Astrocyte of the hippocampus (primary cell): Measurements from ENCODE around the gene TBL1X.
A peak's percentile ranks its signal among the peaks of the same experiment; 100 is the strongest.
"Not testable (repeated sequence)": the region's sequence is repeated elsewhere in the genome, so short reads cannot be mapped to it uniquely, and the experiment has no call there.

Source experiments
- DNase-seq: peaks from one replicate; pipeline ENCODE4 v3.0.0; 2011; ENCODE audit warnings: low read depth, low spot score

The TBL1X gene

GRCh38 chrX:9464435-9465371 is at the start of gene TBL1X:
Gene TBL1X, plus strand, starts transcription at chrX:9465058. Its CDS starts 188,529 bp downstream, at chrX:9653587.
- DNase-seq: peak; percentile 67

- no peak for DNase-seq
These were observed 48.1 kb upstream of the TBL1X start for GRCh38 chrX:9416562-9417348.

GRCh38 chrX:9418262-9418661 is 46.6 kb upstream of the TBL1X start:
- no peak for DNase-seq

GRCh38 chrX:9420275-9421265 is 44.3 kb upstream of the TBL1X start:
- peak; percentile 26 for DNase-seq

- DNase-seq: no peak
These were observed 35.1 kb upstream of the TBL1X start for GRCh38 chrX:9429767-9430166.

GRCh38 chrX:9430346-9430921 is 34.4 kb upstream of the TBL1X start:
- DNase-seq: no peak

- no peak for DNase-seq
These were observed 33.6 kb upstream of the TBL1X start for GRCh38 chrX:9431281-9431680.

GRCh38 chrX:9433596-9433995 is 31.3 kb upstream of the TBL1X start:
- DNase-seq: peak; percentile 75

- peak; percentile 17 for DNase-seq
These were observed 30.8 kb upstream of the TBL1X start for GRCh38 chrX:9434051-9434550.

GRCh38 chrX:9435086-9435485 is 29.8 kb upstream of the TBL1X start:
- peak; percentile 46 for DNase-seq

GRCh38 chrX:9436812-9437211 is 28.0 kb upstream of the TBL1X start:
- no peak for DNase-seq

GRCh38 chrX:9438933-9439494 is 25.8 kb upstream of the TBL1X start:
- no peak for DNase-seq

GRCh38 chrX:9440116-9440844 is 24.6 kb upstream of the TBL1X start:
- no peak for DNase-seq

- DNase-seq: no peak
These were observed 22.8 kb upstream of the TBL1X start for GRCh38 chrX:9442056-9442455.

GRCh38 chrX:9443327-9443726 is 21.5 kb upstream of the TBL1X start:
- no peak for DNase-seq

- no peak for DNase-seq
These were observed 17.0 kb upstream of the TBL1X start for GRCh38 chrX:9447906-9448305.

- no peak for DNase-seq
These were observed 8.4 kb upstream of the TBL1X start for GRCh38 chrX:9456250-9457074.

GRCh38 chrX:9458034-9458433 is 6.8 kb upstream of the TBL1X start:
- not testable (repeated sequence) for DNase-seq

- DNase-seq: no peak
These were observed 6.3 kb upstream of the TBL1X start for GRCh38 chrX:9458516-9459078.
